HepG2 (cell line): ENCODE results near the gene GJA9. TPM values are rescaled to one million over a fixed set of nuclear protein-coding genes. Genes with fewer than 3 reads are reported as not detected.

Experiments
- ATAC-seq: fragments of 200-7000 bp; cut with Tn5 transposase; 3 replicates; pipeline ENCODE4 v1.9.1; 2020; ENCODE audit warnings: mild to moderate bottlenecking, moderate library complexity
- BruUV-seq: library from RNA; stranded (reverse); fragments of 400-500 nt; replicated peaks from 2 replicates; lab custom pipeline; 2021; lab: Mats Ljungman, UMichigan
- CTCF ChIA-PET: fragments of 300-600 bp; formaldehyde crosslinking; extraction: SDS; loops from one replicate; lab custom pipeline; 2021; ENCODE audit warnings: low total read pairs, inconsistent platforms, low intra/inter-chr PET ratio; lab: Yijun Ruan, JAX
- POLR2A ChIA-PET: fragments of 350-600 bp; sonication (Branson Sonifier 250); formaldehyde crosslinking; loops from one replicate; lab custom pipeline; 2020; ENCODE audit warnings: antibody characterized with exemption, inconsistent platforms; lab: Yijun Ruan, JAX
- DNase-seq: peaks from one replicate; pipeline ENCODE4 v3.0.0-alpha.2; 2015; ENCODE audit warnings: low spot score
- FAIRE-seq: peaks from 3 replicates; lab custom pipeline; 2011; peaks lifted over from hg19 to GRCh38; lab: Jason Lieb, UNC
- H2AFZ ChIP-seq: one replicate; pipeline ENCODE4 v1.6.1; 2011; ENCODE audit warnings: low read length, inconsistent platforms
- H3K27ac ChIP-seq: fragments of 300-600 bp; 3 replicates; pipeline ENCODE4 v1.8.0; 2011; ENCODE audit warnings: mixed run types, mild to moderate bottlenecking, mixed read lengths, low read length, inconsistent platforms; ENCODE audit not compliant: insufficient read depth; ENCODE audit errors: extremely low read length
- H3K27me3 ChIP-seq, 2 experiments: fragments of 200-600 bp in 1 of 2; 2 replicates in 1 of 2; 3 replicates in 1 of 2; pipeline versions ENCODE4 v1.6.0 to v1.8.0; 2011; ENCODE audit warnings: low read length in 2 of 2, mild to moderate bottlenecking in 2 of 2, moderate library complexity in 2 of 2, inconsistent platforms in 1 of 2; ENCODE audit not compliant: insufficient read depth in 2 of 2, control insufficient read depth in 1 of 2
- H3K36me3 ChIP-seq, 2 experiments: fragments of 200-600 bp in 1 of 2; replicated peaks in 1 of 2; 2 replicates in 1 of 2; 3 replicates in 1 of 2; pipeline versions ENCODE4 v1.5.1 to v1.8.0; 2011; ENCODE audit warnings: low read length in 2 of 2, inconsistent platforms in 1 of 2; ENCODE audit not compliant: insufficient read depth in 2 of 2, control insufficient read depth in 1 of 2
- H3K4me1 ChIP-seq: 2 replicates; pipeline ENCODE4 v1.5.1; 2012; ENCODE audit warnings: low read length, inconsistent platforms; ENCODE audit not compliant: insufficient read depth
- H3K4me2 ChIP-seq: 2 replicates; pipeline ENCODE4 v1.6.0; 2011; ENCODE audit warnings: low read depth, low read length, inconsistent platforms
- H3K4me3 ChIP-seq, 3 experiments: fragments of 200-600 bp in 1 of 3; sonication (generic), shearing (Covaris generic) in 1 of 3; replicated peaks in 1 of 3; 2 replicates each; pipeline ENCODE4 v1.5.1; 2011 to 2016; ENCODE audit warnings: low read length in 3 of 3, inconsistent platforms in 2 of 3, low read depth in 2 of 3, mild to moderate bottlenecking in 2 of 3, control low read depth in 1 of 3, mixed read lengths in 1 of 3; ENCODE audit not compliant: insufficient read depth in 1 of 3
- H3K79me2 ChIP-seq: one replicate; pipeline ENCODE4 v1.6.1; 2011; ENCODE audit warnings: low read length, inconsistent platforms; ENCODE audit not compliant: insufficient read depth
- H3K9ac ChIP-seq: 2 replicates; pipeline ENCODE4 v1.6.0; 2011; ENCODE audit warnings: mild to moderate bottlenecking, low read depth, low read length, inconsistent platforms; ENCODE audit not compliant: insufficient read depth
- H3K9me3 ChIP-seq: 2 replicates; pipeline ENCODE4 v1.5.1; 2012; ENCODE audit warnings: mild to moderate bottlenecking, low read length
- H4K20me1 ChIP-seq: 2 replicates; pipeline ENCODE4 v1.6.0; 2011; ENCODE audit warnings: inconsistent platforms, mild to moderate bottlenecking, low read length, moderate library complexity; ENCODE audit not compliant: insufficient read depth
- CSRNP2 ChIP-seq: sonication (generic); formaldehyde crosslinking; conservative IDR thresholded peaks from 2 replicates; pipeline ENCODE4 v1.8.0; 2022; ENCODE audit warnings: low read depth, missing genetic modification reagents
- ETV6 ChIP-seq: sonication (generic); formaldehyde crosslinking; conservative IDR thresholded peaks from 2 replicates; pipeline ENCODE4 v1.4.0; 2020; ENCODE audit warnings: missing genetic modification reagents
- GPBP1L1 ChIP-seq: sonication (generic); formaldehyde crosslinking; IDR thresholded peaks from 2 replicates; pipeline ENCODE4 v1.5.0; 2020; ENCODE audit warnings: mild to moderate bottlenecking, missing genetic modification reagents
- ZNF318 ChIP-seq: sonication (generic); formaldehyde crosslinking; IDR thresholded peaks from 2 replicates; pipeline ENCODE4 v1.4.0; 2020; ENCODE audit warnings: mild to moderate bottlenecking, missing genetic modification reagents
- ZNF546 ChIP-seq: sonication (generic); formaldehyde crosslinking; conservative IDR thresholded peaks from 2 replicates; pipeline ENCODE4 v1.8.1; 2023; ENCODE audit warnings: mild to moderate bottlenecking, missing genetic modification reagents
- ZSCAN5A ChIP-seq: sonication (generic); formaldehyde crosslinking; IDR thresholded peaks from 2 replicates; pipeline ENCODE4 v1.8.0; 2022; ENCODE audit warnings: mild to moderate bottlenecking, missing genetic modification reagents, borderline replicate concordance
- WGBS: methylation state at CpG from one replicate; pipeline ENCODE4 v1.1.6; 2017; ENCODE audit warnings: low lambda C conversion rate; 5-methylcytosine and 5-hydroxymethylcytosine counted together
- in situ Hi-C: cut with HindIII; loops from 2 replicates; pipeline ENCODE4 v1.10.0; 2017; ENCODE audit warnings: low pct_unique_long_range_greater_than_20kb; ENCODE audit not compliant: extremely low pct_ligation_motif_present
- intact Hi-C: fragments of 100-400 bp; cut with micrococcal nuclease; formaldehyde crosslinking; loops from one replicate; pipeline ENCODE4 v1.10.0; 2022; ENCODE audit not compliant: unreplicated experiment
- polyA plus RNA-seq, 8 experiments: library from polyadenylated mRNA; depleted of rRNA in 3 of 8; stranded (reverse) in 7 of 8; unstranded in 1 of 8; fragments of >200 nt; fragmentation: Illumina TruSeq in 4 of 8; extraction: Trizol in 4 of 8; gene quantifications; 2 replicates each; pipeline versions ENCODE4 v1.2.1 to v1.2.3, GENCODE V29; 2011 to 2016; ENCODE audit warnings: low read depth in 4 of 8, missing spikeins in 1 of 8, mixed read lengths in 1 of 8; ENCODE audit not compliant: insufficient read depth in 1 of 8
- total RNA-seq, 5 experiments: library from RNA; depleted of rRNA; stranded (reverse); fragments of >200 nt; fragmentation: Illumina TruSeq; extraction: Trizol; gene quantifications; 2 replicates each; pipeline ENCODE4 v1.2.3, GENCODE V29; 2016; ENCODE audit warnings: low read depth in 1 of 5

Gene GJA9
- total and polyA plus RNA-seq, 2 of the 13 experiments (the other 11 are each of a cell fraction or from before 2014, with no cell fraction given), result 0.08 to 0.13 TPM

- 0 out of 2 replicates have a peak, but pooled peaks have one; percentile 18 for TF ChIP-seq ZNF546 (CRISPR knock-in tag)
- TF ChIP-seq ZSCAN5A (CRISPR knock-in tag), result 0 out of 2 replicates have a peak, but pooled peaks have one; percentile 9
- no peak for TF ChIP-seq GPBP1L1
These were observed 21.0 kb downstream of the GJA9 start (continued) for GRCh38 chr1:38860454-38860795.

- H3K27me3 ChIP-seq, result no peaks in the 10 kb centered on the region; a peak in 1 of 5 replicates
- FAIRE-seq, result no peak
- CTCF ChIA-PET, result no interaction called here
- no peak for TF ChIP-seq ZNF318
- TF ChIP-seq CSRNP2 (CRISPR knock-in tag), result no peak
- 0 out of 2 replicates have a peak, but pooled peaks have one; percentile 23 for TF ChIP-seq ETV6 (CRISPR knock-in tag)
These were observed 21.6 kb downstream of the GJA9 start, which contains the start of gene RRAGC for GRCh38 chr1:38859561-38860453. RRAGC (minus strand) TSS chr1:38859772; CDS start chr1:38859646, 126 bp downstream.

More at GRCh38 chr1:38859561-38860453, 21.6 kb downstream of the GJA9 start, which contains the start of gene RRAGC:
- peaks cover 6 to 11% of the 10 kb centered on the region in 2 experiments; a peak in 4 of 5 replicates for H3K36me3 ChIP-seq
- in situ Hi-C loops, result no loop called here
- peak within 1 kb of the TSS; percentile 52 for H2AFZ ChIP-seq
- H3K27ac ChIP-seq, result peak within 1 kb of the TSS; percentile 67
- no peaks in the 10 kb centered on the region for H3K9me3 ChIP-seq
- peaks cover 59% of the 10 kb centered on the region for H3K4me1 ChIP-seq
- H3K79me2 ChIP-seq, result peaks cover 49% of the 10 kb centered on the region
- no peaks in the 10 kb centered on the region for H4K20me1 ChIP-seq
- POLR2A ChIA-PET, result interaction anchor here (0.6 to 1.7 kb wide), 8 partner anchors 12 to 847 kb away, joined by 3 to 9 read pairs (median 4); partner anchors contain the start of genes AKIRIN1, MYCBP, NDUFS5 and UTP11
- H3K9ac ChIP-seq, result peak within 1 kb of the TSS; percentile 76
- ATAC-seq (peak; percentile 96), DNase-seq (peak; percentile 95)
- no TSS peak for BruUV-seq
- 0% methylated on average over 9 of the region's 70 CpGs for WGBS
- H3K4me3 ChIP-seq, result peak within 1 kb of the TSS; percentile 77 to 98 (median 97)
- intact Hi-C loops, result loop anchor here (2.0 to 5.0 kb wide), 2 partner anchors 167 to 717 kb away; partner anchors contain the start of genes NDUFS5 and PABPC4
- H3K4me2 ChIP-seq, result peak within 1 kb of the TSS; percentile 83
